IMR-90 (cell line): ENCODE data around the gene BRINP1. TPM values are rescaled to one million over a fixed set of nuclear protein-coding genes. Genes with fewer than 3 reads are reported as not detected.

Experiments used
- ATAC-seq: fragments of 200-7000 bp; cut with Tn5 transposase; 2 replicates; pipeline ENCODE4 v1.9.1; 2020; ENCODE audit warnings: low read depth, mild to moderate bottlenecking, moderate library complexity
- BruUV-seq: library from RNA; stranded (reverse); fragments of 400-500 nt; replicated peaks from 2 replicates; lab custom pipeline; 2021; lab: Mats Ljungman, UMichigan
- CTCF ChIA-PET: fragments of 300-600 bp; formaldehyde crosslinking; extraction: SDS; loops from one replicate; lab custom pipeline; 2021; ENCODE audit warnings: antibody characterized with exemption; lab: Yijun Ruan, JAX
- POLR2A ChIA-PET: fragments of 300-600 bp; sonication (Branson Sonifier 250); formaldehyde crosslinking; loops from one replicate; lab custom pipeline; 2022; ENCODE audit warnings: antibody characterized with exemption; ENCODE audit not compliant: unreplicated experiment; lab: Charles Lee
- DNase-seq: peaks from one replicate; pipeline ENCODE4 v3.0.0; 2013
- H2AFZ ChIP-seq: replicated peaks from 2 replicates; pipeline ENCODE3; 2013; ENCODE audit warnings: low read length, mild to moderate bottlenecking; ENCODE audit not compliant: poor library complexity
- H2AK5ac ChIP-seq: 2 replicates; pipeline ENCODE4 v1.6.1; 2013; ENCODE audit warnings: low read depth, low read length, inconsistent platforms
- H2AK9ac ChIP-seq: replicated peaks from 2 replicates; pipeline ENCODE3; 2013; ENCODE audit warnings: mild to moderate bottlenecking, low read depth, low read length, moderate library complexity; ENCODE audit not compliant: poor library complexity
- H2BK120ac ChIP-seq: 2 replicates; pipeline ENCODE4 v1.6.1; 2013; ENCODE audit warnings: low read depth, low read length, inconsistent platforms
- H2BK15ac ChIP-seq: 3 replicates; pipeline ENCODE4 v1.6.1; 2013; ENCODE audit warnings: low read depth, low read length, inconsistent platforms
- H2BK20ac ChIP-seq: 2 replicates; pipeline ENCODE4 v1.6.1; 2013; ENCODE audit warnings: low read depth, mild to moderate bottlenecking, inconsistent platforms, low read length, moderate library complexity
- H2BK5ac ChIP-seq: 2 replicates; pipeline ENCODE4 v1.6.1; 2013; ENCODE audit warnings: mild to moderate bottlenecking, low read depth, low read length, inconsistent platforms; ENCODE audit not compliant: poor library complexity, severe bottlenecking
- H3K14ac ChIP-seq: replicated peaks from 2 replicates; pipeline ENCODE4 v1.6.1; 2013; ENCODE audit warnings: low read depth, low read length, inconsistent platforms
- H3K18ac ChIP-seq: 2 replicates; pipeline ENCODE4 v1.6.1; 2013; ENCODE audit warnings: low read depth, low read length, control low read depth
- H3K23ac ChIP-seq: 2 replicates; pipeline ENCODE4 v1.6.1; 2013; ENCODE audit warnings: low read depth, low read length, inconsistent platforms
- H3K27ac ChIP-seq: 2 replicates; pipeline ENCODE4 v1.5.1; 2013; ENCODE audit warnings: mild to moderate bottlenecking, control low read depth, low read length; ENCODE audit not compliant: insufficient read depth
- H3K27me3 ChIP-seq: 2 replicates; pipeline ENCODE4 v1.6.1; 2013; ENCODE audit warnings: low read length; ENCODE audit not compliant: control insufficient read depth, insufficient read depth
- H3K36me3 ChIP-seq: 2 replicates; pipeline ENCODE4 v1.6.1; 2013; ENCODE audit warnings: low read length, mixed read lengths; ENCODE audit not compliant: control insufficient read depth, insufficient read depth
- H3K4ac ChIP-seq: 2 replicates; pipeline ENCODE4 v1.6.1; 2013; ENCODE audit warnings: low read depth, low read length, inconsistent platforms
- H3K4me1 ChIP-seq: 2 replicates; pipeline ENCODE4 v1.6.1; 2013; ENCODE audit warnings: low read length, mixed read lengths; ENCODE audit not compliant: control insufficient read depth, insufficient read depth
- H3K4me2 ChIP-seq: 2 replicates; pipeline ENCODE4 v1.6.1; 2013; ENCODE audit warnings: low read depth, mild to moderate bottlenecking, control low read depth, low read length, moderate library complexity
- H3K4me3 ChIP-seq: 2 replicates; pipeline ENCODE4 v1.5.1; 2013; ENCODE audit warnings: low read depth, mild to moderate bottlenecking, control low read depth, low read length, moderate library complexity; ENCODE audit not compliant: insufficient read depth
- H3K56ac ChIP-seq: 2 replicates; pipeline ENCODE4 v1.6.1; 2013; ENCODE audit warnings: low read length, inconsistent platforms; ENCODE audit not compliant: insufficient read depth; ENCODE audit errors: extremely low read depth
- H3K79me1 ChIP-seq, 2 experiments: 2 replicates each; pipeline ENCODE4 v1.6.1; 2013; ENCODE audit warnings: low read length in 2 of 2, inconsistent platforms in 1 of 2, low read depth in 1 of 2
- H3K9ac ChIP-seq: 2 replicates; pipeline ENCODE4 v1.6.1; 2013; ENCODE audit warnings: low read depth, low read length, control low read depth
- H3K9me1 ChIP-seq: 2 replicates; pipeline ENCODE4 v1.6.1; 2013; ENCODE audit warnings: low read length, inconsistent platforms; ENCODE audit not compliant: insufficient read depth
- H3K9me3 ChIP-seq: 2 replicates; pipeline ENCODE4 v1.6.1; 2013; ENCODE audit warnings: low read length; ENCODE audit not compliant: control insufficient read depth, insufficient read depth
- H4K20me1 ChIP-seq: 2 replicates; pipeline ENCODE4 v1.6.1; 2013; ENCODE audit warnings: low read length, inconsistent platforms; ENCODE audit not compliant: insufficient read depth
- H4K5ac ChIP-seq: 2 replicates; pipeline ENCODE4 v1.6.1; 2013; ENCODE audit warnings: mild to moderate bottlenecking, low read depth, low read length, control low read depth
- H4K8ac ChIP-seq, 2 experiments: 2 replicates each; pipeline ENCODE4 v1.6.1; 2013; ENCODE audit warnings: low read depth in 2 of 2, low read length in 2 of 2, control low read depth in 1 of 2, inconsistent platforms in 1 of 2
- H4K91ac ChIP-seq: 2 replicates; pipeline ENCODE4 v1.6.1; 2013; ENCODE audit warnings: low read depth, low read length, inconsistent platforms; ENCODE audit not compliant: insufficient read depth
- BHLHE40 ChIP-seq: fragments of 150-350 bp; IDR thresholded peaks from 2 replicates; pipeline ENCODE4 v1.6.1; 2016; ENCODE audit warnings: mild to moderate bottlenecking, low read depth, low read length
- CEBPB ChIP-seq: IDR thresholded peaks from 2 replicates; pipeline ENCODE4 v1.6.1; 2012; ENCODE audit warnings: low read depth, low read length, improper control_type of control experiment
- CHD1 ChIP-seq: IDR thresholded peaks from 2 replicates; pipeline ENCODE4 v1.6.1; 2012; ENCODE audit warnings: low read depth, low read length, improper control_type of control experiment
- CTCF ChIP-seq: conservative IDR thresholded peaks from 2 replicates; pipeline ENCODE4 v1.5.1; 2012; ENCODE audit warnings: mild to moderate bottlenecking, low read depth, low read length, improper control_type of control experiment
- ELK1 ChIP-seq: fragments of 150-350 bp; IDR thresholded peaks from 2 replicates; pipeline ENCODE4 v1.6.1; 2016; ENCODE audit warnings: low read depth, mild to moderate bottlenecking, low read length, moderate library complexity, borderline replicate concordance
- FOS ChIP-seq: fragments of 150-350 bp; IDR thresholded peaks from 2 replicates; pipeline ENCODE4 v1.6.1; 2016; ENCODE audit warnings: low read depth, low read length
- MAZ ChIP-seq: IDR thresholded peaks from 2 replicates; pipeline ENCODE4 v1.6.1; 2012; ENCODE audit warnings: low read depth, mild to moderate bottlenecking, low read length, improper control_type of control experiment, moderate library complexity, borderline replicate concordance
- POLR2A ChIP-seq: IDR thresholded peaks from 2 replicates; pipeline ENCODE4 v1.6.1; 2012; ENCODE audit warnings: mild to moderate bottlenecking, low read depth, low read length
- RCOR1 ChIP-seq: IDR thresholded peaks from 2 replicates; pipeline ENCODE4 v1.6.1; 2012; ENCODE audit warnings: mild to moderate bottlenecking, low read length, improper control_type of control experiment; ENCODE audit not compliant: insufficient replicate concordance
- RFX5 ChIP-seq: IDR thresholded peaks from 2 replicates; pipeline ENCODE4 v1.8.0; 2012; ENCODE audit warnings: low read depth, mild to moderate bottlenecking, low read length, moderate library complexity
- SMC3 ChIP-seq: fragments of 150-350 bp; IDR thresholded peaks from 2 replicates; pipeline ENCODE4 v1.6.1; 2016; ENCODE audit warnings: low read depth, mild to moderate bottlenecking, antibody characterized with exemption, low read length, moderate library complexity
- USF2 ChIP-seq: fragments of 150-350 bp; IDR thresholded peaks from 2 replicates; pipeline ENCODE4 v1.6.1; 2017; ENCODE audit warnings: mild to moderate bottlenecking, antibody characterized with exemption, low read length, low read depth
- whole genome bisulfite sequencing, 2 experiments: methylation state at CpG; one replicate each; pipeline versions ENCODE4 v1.1.5 to v1.1.7; 2013; ENCODE audit warnings: missing lambda C conversion rate in 2 of 2; ENCODE audit not compliant: insufficient read length in 1 of 2; ENCODE audit errors: extremely low coverage in 2 of 2; 5-methylcytosine and 5-hydroxymethylcytosine counted together
- dilution Hi-C: fragments of 300-500 bp; cut with HindIII; formaldehyde crosslinking; loops from one replicate; pipeline ENCODE4 v1.14.3; 2018; ENCODE audit warnings: low sequenced_read_pairs; ENCODE audit not compliant: unreplicated experiment
- in situ Hi-C: fragments of 300-500 bp; cut with MboI; formaldehyde crosslinking; loops from 3 replicates; pipeline ENCODE4 v1.14.3; 2019; ENCODE audit warnings: low sequenced_read_pairs, inconsistent platforms, mixed read lengths
- intact Hi-C: fragments of 100-400 bp; cut with micrococcal nuclease; formaldehyde crosslinking; loops from 2 replicates; pipeline ENCODE4 v1.10.0; 2022
- polyA plus RNA-seq, 3 experiments: library from polyadenylated mRNA; depleted of rRNA; stranded (reverse); fragments of >200 nt; gene quantifications; 2 replicates each; pipeline ENCODE4 v1.2.3, GENCODE V29; 2012; ENCODE audit warnings: low replicate concordance in 1 of 3
- total RNA-seq: library from RNA; depleted of rRNA; stranded (reverse); fragments of >200 nt; gene quantifications from 2 replicates; pipeline ENCODE4 v1.2.3, GENCODE V29; 2012

Gene BRINP1
- total and polyA plus RNA-seq, 2 of the 4 experiments (the other 2 are of a cell fraction) = under 0.01 TPM; not detected in 1

GRCh38 chr9:119318371-119318770 lies 50.9 kb downstream of the BRINP1 start:
- Histone ChIP-seq H3K27ac (no peak overlapping the region), H3K36me3 (no peaks in the 10 kb centered on the region), H3K9ac (no peak overlapping the region), H2AK5ac (no peak overlapping the region), H2AK9ac (no peak overlapping the region), H3K27me3 (no peaks in the 10 kb centered on the region), H2AFZ (no peak overlapping the region), H3K4me1 (no peaks in the 10 kb centered on the region), H3K4me2 (no peak overlapping the region), H4K91ac (no peak overlapping the region), H2BK15ac (no peak overlapping the region), H3K18ac (no peak overlapping the region), H3K23ac (no peak overlapping the region), H3K4ac (no peak overlapping the region), H3K9me1 (no peaks in the 10 kb centered on the region), H3K56ac (no peak overlapping the region), H3K79me1 (no peaks in the 10 kb centered on the region), H4K20me1 (no peaks in the 10 kb centered on the region), H3K4me3 (no peak overlapping the region), H2BK120ac (no peak overlapping the region), H2BK5ac (no peak overlapping the region), H4K5ac (no peak overlapping the region), H3K14ac (no peak overlapping the region), H3K9me3 (peaks cover 18% of the 10 kb centered on the region), H2BK20ac (no peak overlapping the region), H4K8ac (no peak overlapping the region)
- BruUV-seq = no TSS peak
- POLR2A ChIA-PET = no interaction called here
- ATAC-seq (no peak), DNase-seq (no peak)
- TF ChIP-seq MAZ (no peak), ELK1 (no peak), CTCF (no peak), RCOR1 (no peak), POLR2A (no peak), RFX5 (no peak), USF2 (no peak), CHD1 (no peak), CEBPB (no peak), SMC3 (no peak), BHLHE40 (no peak), FOS (no peak)
- in situ Hi-C loops = no loop called here
- WGBS, 2 experiments = no CpG with 5 or more reads among the region's 4 CpGs
- dilution Hi-C loops = no loop called here
- CTCF ChIA-PET = no interaction called here
- intact Hi-C loops = no loop called here
